Muscle of back (tissue), 11 donors: ENCODE results near the gene MTIF3. TPM values are rescaled to one million over a fixed set of nuclear protein-coding genes. Genes with fewer than 3 reads are reported as not detected.
A peak's percentile ranks its signal among the peaks of the same experiment; 100 is the strongest.
"Not testable (repeated sequence)": the region's sequence is repeated elsewhere in the genome, so short reads cannot be mapped to it uniquely, and the experiment has no call there.

Source experiments
- DNase-seq, 3 donors: peaks; one replicate each; pipeline versions ENCODE4 v3.0.0 to v3.0.0-alpha.2; 2013
- polyA plus RNA-seq, 10 donors: library from polyadenylated mRNA; unstranded; fragments of 120-200 nt; gene quantifications; one replicate each; pipeline ENCODE4 v1.2.1, GENCODE V29; 2013; ENCODE audit not compliant: insufficient read length in 10 of 10

MTIF3 gene
- polyA plus RNA-seq, 10 donors, result 51.0 to 70.8 (median 58.6) TPM

DNA sequence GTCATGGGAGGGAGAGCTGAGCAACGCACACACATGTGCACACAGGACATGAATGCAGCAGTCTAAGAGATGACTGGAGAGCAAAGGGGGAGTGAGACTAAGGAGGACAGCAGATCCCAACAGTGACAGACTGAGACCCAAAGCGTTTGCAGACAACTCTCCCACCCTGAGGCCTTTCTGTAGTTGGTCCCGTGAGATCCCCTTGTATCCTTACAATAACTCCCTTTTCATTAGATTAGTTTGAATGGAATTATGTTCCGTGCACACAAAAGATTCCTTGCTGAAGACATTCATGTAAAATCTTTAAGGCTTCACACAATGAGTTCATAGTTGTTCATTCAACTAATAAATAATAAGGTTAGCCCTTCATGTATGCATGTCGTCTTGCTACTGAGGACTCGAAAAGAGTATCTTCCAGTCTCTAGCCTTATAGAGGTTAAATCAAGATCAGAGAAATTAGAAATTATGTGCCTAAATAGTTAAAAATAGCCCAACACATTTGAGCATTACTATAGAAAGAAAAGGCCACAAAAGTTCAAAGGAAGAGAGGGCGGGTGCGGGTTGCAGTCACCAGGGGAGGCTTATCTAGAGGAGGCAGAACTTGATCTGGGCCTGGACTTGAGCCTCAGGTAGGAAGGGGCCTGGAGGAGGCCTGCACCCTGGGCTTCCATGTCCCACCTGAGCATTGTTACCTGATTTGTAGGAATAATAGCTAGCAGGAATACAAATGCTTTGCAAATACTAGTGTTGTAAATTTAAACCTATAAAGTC lies 29.1 kb downstream of the MTIF3 start:
- no peak for DNase-seq

DNA sequence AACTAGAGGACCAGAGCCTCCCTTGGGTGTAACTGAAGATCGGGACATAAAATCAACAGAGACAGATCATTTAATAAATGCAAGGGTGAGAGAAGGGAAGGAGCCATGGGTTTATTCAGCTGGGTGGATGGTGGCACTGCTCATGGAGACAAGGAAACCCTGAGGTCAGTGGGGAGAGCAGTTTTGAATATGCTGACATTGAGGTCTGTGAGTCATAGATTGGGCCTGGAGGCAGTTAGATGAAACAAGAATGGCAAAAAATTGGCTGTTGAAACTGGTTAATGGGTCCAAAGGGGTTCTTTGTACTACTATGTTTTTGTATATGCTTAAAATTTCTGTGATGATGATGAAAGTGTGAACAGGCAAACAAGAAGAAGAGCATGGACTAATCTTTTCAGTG lies 31.0 kb downstream of the MTIF3 start:
- no peak for DNase-seq

DNA sequence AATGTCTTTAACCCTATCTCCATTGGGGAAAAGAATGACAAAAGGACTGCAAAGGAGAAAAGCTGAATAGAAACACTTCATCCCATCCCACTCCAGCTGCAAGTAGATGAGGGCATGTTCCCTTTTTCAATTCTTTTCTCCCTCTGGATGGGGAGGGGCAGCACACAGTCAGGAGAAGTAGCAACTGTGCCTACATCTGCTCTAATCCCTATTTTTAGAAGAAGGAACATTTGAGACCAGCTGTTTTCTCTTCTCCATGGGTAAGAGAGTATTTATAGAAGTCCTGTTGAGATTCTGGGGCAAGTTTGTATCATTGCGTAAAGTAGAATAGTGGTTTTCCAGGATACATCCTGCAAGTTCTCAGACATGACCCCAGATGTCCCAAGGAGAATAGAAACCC lies 35.2 kb downstream of the MTIF3 start:
- peak; percentile 20 to 42 (median 35) for DNase-seq

- DNase-seq, result no peak
Observed at GRCh38 chr13:27411341-27411740, 39.0 kb downstream of the MTIF3 start.

DNA sequence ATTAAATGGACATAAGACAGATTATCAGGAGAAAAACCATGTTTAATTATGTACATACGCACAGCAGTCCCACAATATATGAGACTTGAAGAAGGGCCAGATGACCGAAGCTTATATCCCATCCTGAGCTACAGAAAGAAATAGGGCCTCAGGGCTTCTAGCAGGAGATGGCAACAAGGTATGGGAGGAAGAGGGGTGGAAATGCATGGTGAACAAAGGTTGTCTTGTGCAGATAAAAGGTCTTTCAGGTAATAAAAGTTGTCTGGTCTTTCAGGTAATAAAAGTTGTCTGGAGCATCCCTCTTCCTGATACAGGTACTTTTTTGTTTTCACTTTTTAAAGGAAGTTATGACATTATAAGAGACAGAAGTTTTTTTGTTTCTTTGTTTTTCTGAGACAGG lies 41.4 kb downstream of the MTIF3 start:
- no peak for DNase-seq

DNA sequence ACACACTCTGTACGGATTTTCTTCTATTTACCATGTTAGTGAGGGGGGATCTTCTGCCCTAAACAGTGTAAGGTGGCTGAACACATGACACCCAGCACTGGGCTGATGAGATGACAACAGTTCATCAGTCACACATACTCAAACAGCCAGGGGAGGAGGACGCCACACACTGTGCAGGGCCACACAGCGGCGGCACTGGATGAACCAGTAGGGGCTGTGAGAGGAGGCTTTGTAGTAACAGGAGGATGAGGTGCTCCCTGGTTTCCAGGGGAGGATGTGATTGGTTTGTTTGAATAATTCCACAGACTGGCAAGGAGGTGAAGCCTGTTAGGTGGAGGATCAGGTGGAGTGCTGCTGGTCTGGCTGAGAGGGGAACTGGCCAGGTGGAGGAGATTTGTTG lies 42.3 kb downstream of the MTIF3 start:
- DNase-seq, result no peak

DNA sequence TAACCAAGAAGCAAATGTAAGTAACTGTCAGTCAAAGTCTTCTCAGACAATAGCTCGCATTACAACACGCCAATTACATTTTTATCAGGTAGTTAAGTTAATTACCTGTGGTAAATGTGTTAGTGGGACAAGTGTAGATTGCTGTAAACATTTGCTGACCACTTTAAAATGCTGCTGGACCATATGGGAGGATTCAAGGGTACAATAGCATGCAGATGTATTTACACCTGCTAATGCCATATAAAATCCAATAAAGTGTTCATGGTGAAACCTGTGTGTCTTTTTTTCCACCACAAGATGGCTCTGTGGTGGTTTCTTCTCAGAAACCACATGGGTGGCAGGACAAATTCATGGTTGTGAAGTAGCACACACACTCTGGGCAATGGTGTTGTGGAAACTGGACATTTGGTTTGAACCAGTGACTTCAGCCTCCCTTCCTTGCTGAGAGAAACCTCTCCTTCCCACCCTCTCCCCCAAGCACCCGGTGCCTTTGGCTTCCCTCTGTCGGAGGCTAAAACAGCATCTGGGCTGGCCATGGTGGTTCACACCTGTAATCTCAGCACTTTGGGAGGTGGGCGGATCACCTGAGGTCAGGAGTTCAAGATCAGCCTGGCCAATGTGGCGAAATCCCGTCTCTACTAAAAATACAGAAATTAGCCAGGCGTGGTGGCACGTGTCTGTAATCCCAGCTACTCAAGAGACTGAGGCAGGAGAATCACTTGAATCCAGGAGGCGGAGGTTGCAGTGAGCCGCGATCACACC lies 44.0 kb downstream of the MTIF3 start:
- DNase-seq, result peak in 2 of 3 donors; percentile 18 to 48

- peak in 1 of 3 donors; percentile 30 for DNase-seq
Observed at GRCh38 chr13:27405546-27406134, 44.7 kb downstream of the MTIF3 start.

GRCh38 chr13:27404680-27405079 lies 45.7 kb downstream of the MTIF3 start:
- DNase-seq, result peak in 1 of 3 donors; percentile 28

- no peak for DNase-seq
Observed at GRCh38 chr13:27403727-27404385, 46.5 kb downstream of the MTIF3 start.

DNA sequence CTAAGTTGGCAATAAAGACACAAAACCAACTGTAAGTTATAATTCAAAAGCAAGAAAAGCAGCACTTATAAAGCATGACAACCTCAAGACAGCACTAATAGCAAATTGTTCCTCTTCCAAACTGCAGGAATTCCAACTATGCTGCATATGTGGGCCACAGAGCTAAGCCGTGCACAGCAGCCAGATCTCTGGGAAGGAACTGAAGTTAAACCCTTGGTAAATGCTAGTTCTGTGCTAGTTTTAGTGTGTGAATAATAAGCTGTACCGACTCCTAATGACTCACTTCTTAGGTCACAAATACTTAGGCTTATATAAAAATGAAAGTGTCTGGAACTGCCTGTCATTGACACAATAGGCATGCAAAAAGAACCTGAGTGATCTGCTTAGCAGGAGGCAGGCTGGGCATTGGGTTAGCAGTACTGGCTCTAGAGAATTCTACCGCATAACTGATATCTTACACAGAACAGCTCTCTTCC lies 47.1 kb downstream of the MTIF3 start:
- DNase-seq, result peak; percentile 38 to 74 (median 69)

DNA sequence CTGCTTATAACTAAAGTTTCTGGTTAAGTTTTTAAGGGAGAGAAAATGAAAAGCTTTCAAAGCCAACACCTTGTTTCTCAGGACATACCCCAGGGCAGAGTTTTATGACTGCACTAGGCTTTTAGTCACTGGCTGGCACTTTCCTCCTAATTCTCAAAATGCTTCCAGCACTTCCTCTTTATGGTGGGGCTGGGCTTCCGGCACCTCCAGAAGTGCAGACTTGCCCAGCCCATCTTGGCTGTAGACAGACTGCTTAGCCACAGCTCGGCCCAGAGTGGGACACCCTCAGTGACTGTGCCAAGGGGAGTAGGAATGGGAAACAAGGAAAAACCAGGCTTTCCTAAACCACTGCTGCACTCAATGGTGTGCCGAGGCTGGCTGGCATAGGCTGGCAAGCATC lies 49.2 kb downstream of the MTIF3 start:
- DNase-seq, result peak in 2 of 3 donors; percentile 10 to 28

DNA sequence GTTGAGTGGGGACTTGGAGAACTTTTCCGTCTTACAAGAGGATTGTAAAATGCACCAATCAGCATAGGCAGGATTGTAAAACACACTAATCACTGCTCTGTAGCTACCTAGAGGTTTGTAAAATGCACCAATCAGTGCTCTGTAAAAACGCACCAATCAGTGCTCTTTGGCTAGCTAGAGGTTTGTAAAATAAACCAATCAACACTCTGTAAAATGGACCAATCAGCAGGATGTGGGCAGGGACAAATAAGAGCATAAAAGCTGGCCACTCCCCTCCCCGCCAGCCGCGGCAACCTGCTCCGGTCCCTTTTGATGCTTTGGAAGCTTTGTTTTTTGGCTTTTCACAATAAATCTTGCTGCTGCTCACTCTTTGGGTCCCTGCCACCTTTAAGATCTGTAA lies 50.0 kb downstream of the MTIF3 start:
- DNase-seq, result not testable (repeated sequence)

GRCh38 chr13:27398360-27398759 lies 52.0 kb downstream of the MTIF3 start:
- DNase-seq, result no peak

DNA sequence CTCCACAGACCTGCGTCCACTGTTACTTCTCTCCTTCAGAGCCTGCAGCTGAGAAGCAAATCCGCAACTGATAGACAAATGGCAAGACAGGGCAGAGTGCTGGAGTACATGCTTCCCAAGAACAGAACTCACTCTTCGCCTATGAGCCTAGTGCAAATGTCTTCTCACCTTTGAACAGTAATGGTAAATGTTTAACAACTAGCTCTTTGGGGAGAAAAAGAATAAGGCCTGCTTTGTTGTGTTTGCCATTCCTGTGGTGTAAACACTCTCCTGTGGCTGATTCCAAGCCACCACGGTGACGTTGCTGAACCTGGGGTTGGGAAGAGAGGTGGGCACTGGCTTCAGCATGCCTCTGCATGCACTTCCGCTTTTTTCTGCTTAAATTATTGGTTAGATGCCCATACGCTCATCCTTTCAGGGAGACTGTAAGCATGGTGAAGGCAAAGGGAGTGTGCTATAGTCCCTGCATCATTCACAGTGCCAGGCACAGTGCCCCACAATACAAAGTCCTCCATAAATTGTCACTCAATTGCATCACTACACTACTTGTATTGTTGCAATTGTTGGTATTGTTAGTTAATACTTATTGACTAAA lies 54.0 kb downstream of the MTIF3 start:
- DNase-seq, result no peak

DNA sequence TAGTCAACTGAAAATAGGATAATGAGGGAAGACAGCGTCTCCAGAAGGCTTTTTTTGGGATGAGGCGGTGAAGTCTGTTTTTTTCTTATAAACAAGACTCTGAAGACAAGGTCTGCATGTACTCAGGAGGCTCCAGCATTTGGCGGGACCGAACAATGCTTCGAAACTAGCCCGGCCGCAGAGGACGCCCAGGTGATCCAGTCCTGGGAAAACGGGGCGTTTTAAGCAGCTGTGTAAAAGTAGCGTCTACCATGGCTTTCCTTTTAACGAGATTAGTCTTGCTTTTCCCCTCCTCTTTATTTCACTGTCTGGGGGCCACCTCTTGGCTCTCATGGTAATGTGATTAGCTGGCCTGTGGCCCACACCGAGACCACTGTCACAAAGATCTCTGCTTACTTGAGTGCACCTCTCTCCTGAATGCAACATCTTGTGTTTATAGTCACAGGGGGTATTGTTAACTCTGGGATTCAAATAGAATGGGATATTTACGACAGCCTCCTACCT lies 55.3 kb downstream of the MTIF3 start:
- DNase-seq, result no peak

DNA sequence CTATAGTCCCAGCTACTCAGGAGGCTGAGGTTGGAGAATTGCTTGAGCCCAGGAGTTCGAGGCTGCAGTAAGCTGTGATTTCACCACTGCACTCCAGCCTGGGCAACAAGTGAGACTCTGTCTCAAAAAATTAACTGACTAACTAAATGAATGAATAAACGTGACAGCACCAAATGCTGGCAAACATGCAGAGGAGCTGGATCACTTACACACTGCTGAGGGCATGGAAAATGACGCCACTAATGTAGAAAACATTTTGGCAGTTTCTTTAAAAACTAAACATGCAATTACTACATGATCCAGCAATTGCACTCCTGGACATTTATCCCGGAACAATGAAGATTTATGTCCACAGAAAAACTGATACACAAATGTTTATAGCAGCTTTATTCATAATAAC lies 57.3 kb downstream of the MTIF3 start:
- no peak for DNase-seq

GRCh38 chr13:27391471-27391870 lies 58.9 kb downstream of the MTIF3 start:
- no peak for DNase-seq

DNA sequence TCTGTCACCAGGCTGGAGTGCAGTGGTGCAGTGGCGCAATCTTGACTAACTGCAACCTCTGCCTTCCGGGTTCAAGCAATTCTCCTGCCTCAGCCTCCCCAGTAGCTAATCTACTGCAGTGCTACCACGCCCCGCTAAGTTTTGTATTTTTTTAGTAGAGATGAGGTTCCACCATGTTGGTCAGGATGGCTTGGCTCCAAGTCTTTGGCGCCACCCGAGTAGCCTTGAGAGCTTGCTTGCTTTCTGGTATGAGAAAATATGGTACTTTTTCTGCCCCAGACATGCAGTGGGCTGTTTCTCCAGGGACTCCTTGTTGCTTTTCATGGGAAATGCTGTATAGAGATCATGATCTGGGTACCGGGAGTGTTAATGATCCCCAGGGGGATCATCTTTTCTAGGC lies 60.5 kb downstream of the MTIF3 start:
- DNase-seq, result no peak

GRCh38 chr13:27388241-27388640 lies 62.1 kb downstream of the MTIF3 start:
- no peak for DNase-seq
